ENCODE measurements around the gene TUNAR. TPM values are rescaled to one million over a fixed set of nuclear protein-coding genes. Genes with fewer than 3 reads are reported as not detected.

The TUNAR gene
- total RNA-seq, 2 experiments from 2014 or later: not detected

DNA sequence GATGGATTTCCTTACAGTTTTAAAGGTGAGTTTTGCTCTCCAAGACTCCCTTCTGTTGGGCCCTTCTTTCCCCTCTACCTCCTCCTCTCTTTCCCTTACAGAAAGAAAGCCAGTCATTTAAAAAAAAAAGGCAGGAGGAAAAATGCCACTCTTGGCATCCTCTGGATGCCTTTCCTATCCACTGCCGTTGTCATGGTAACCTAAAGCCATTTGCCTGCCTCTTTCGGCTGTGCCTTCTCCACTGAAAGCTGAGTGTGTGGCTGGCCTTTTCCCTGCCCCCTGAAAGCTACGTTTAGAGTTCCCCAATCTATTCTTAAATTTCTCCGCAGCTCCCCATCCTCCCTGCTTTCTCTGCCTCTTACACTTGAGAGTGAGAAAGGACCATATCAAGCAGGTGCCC lies 67.1 kb downstream of the TUNAR start:
- no peak for TF ChIP-seq CTCF (IDR thresholded peaks at IDR 0.05)
- DNase-seq (no peak), ATAC-seq (ENCODE audit: poor library complexity) (no peak)
- Mint-ChIP-seq H3K4me3 (no peak overlapping the region), H3K36me3 (ENCODE audit: low read depth) (no peaks in the 10 kb centered on the region), H3K4me1 (ENCODE audit: low read depth) (no peaks in the 10 kb centered on the region), H3K9me3 (peaks cover 6% of the 10 kb centered on the region), H3K27me3 (peaks cover 37% of the 10 kb centered on the region), H3K27ac (no peak overlapping the region)
- Histone ChIP-seq H3K4me1 (ENCODE audit: insufficient read depth, low read length) (no peaks in the 10 kb centered on the region), H3K36me3 (ENCODE audit: insufficient read depth, low read length) (no peaks in the 10 kb centered on the region), H3K9me3 (ENCODE audit: control insufficient read depth in 1 of 2, insufficient read depth in 1 of 2, low read length in 2 of 2) (peaks cover 7% of the 10 kb centered on the region in 2 experiments), H3K4me3 (ENCODE audit: low read length) (no peak overlapping the region), H3K27ac (ENCODE audit: low read depth in 1 of 2, low read length in 2 of 2) (no peak overlapping the region), H3K27me3 (ENCODE audit: control insufficient read depth in 1 of 2, insufficient read depth in 2 of 2, low read length in 2 of 2) (peaks cover 7 to 10% of the 10 kb centered on the region in 2 experiments)
- POLR2A ChIA-PET: no interaction called here
- intact Hi-C loops (cut with DNase I, micrococcal nuclease): no loop called here
- CTCF ChIA-PET: no interaction called here

DNA sequence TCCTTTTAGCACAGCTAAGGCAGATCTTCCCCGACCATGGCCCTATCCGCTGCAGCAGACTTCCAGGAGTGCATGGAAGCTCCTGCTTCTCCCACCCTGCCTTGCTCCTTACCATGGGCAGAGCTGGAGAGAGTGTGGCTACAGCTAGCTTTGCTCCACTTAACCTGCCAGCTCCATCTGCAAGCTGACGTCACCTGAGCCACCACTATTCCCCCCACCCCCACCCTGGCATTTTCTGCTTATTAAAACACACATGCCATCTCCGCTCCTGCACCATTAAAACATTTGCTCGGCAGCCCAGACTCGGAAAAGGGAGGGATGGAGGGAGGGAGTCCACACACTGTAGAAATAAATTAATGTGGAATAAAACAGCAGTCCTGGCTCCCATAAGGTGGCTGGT lies 67.8 kb downstream of the TUNAR start:
- no peak overlapping the region for H3K27ac ChIP-seq (ENCODE audit: low read depth in 1 of 2, low read length in 2 of 2)
- no peak for ATAC-seq (ENCODE audit: poor library complexity)
- no peaks in the 10 kb centered on the region for H3K4me1 Mint-ChIP-seq (ENCODE audit: low read depth)
- peaks cover 34% of the 10 kb centered on the region for H3K27me3 Mint-ChIP-seq
- peaks cover 4 to 7% of the 10 kb centered on the region in 2 experiments for H3K9me3 ChIP-seq (ENCODE audit: control insufficient read depth in 1 of 2, insufficient read depth in 1 of 2, low read length in 2 of 2)
- peaks cover 6% of the 10 kb centered on the region for H3K9me3 Mint-ChIP-seq
- no peaks in the 10 kb centered on the region for H3K4me1 ChIP-seq (ENCODE audit: insufficient read depth, low read length)
- POLR2A ChIA-PET: no interaction called here
- H3K4me3 Mint-ChIP-seq: no peak overlapping the region
- no peak overlapping the region for H3K4me3 ChIP-seq (ENCODE audit: low read length)
- H3K36me3 ChIP-seq (ENCODE audit: insufficient read depth, low read length): no peaks in the 10 kb centered on the region
- CTCF ChIA-PET: no interaction called here
- no peak for TF ChIP-seq CTCF (IDR thresholded peaks at IDR 0.05)
- H3K27me3 ChIP-seq (ENCODE audit: control insufficient read depth in 1 of 2, insufficient read depth in 2 of 2, low read length in 2 of 2): peaks cover 7 to 10% of the 10 kb centered on the region in 2 experiments
- no peaks in the 10 kb centered on the region for H3K36me3 Mint-ChIP-seq (ENCODE audit: low read depth)
- DNase-seq: no peak
- no peak overlapping the region for H3K27ac Mint-ChIP-seq
- intact Hi-C loops (cut with DNase I, micrococcal nuclease): no loop called here

GRCh38 chr14:95946867-95947266 lies 70.2 kb downstream of the TUNAR start:
- H3K4me1 Mint-ChIP-seq (ENCODE audit: low read depth): no peaks in the 10 kb centered on the region
- H3K27ac Mint-ChIP-seq: no peak overlapping the region
- no peak for ATAC-seq (ENCODE audit: poor library complexity)
- no peaks in the 10 kb centered on the region for H3K36me3 Mint-ChIP-seq (ENCODE audit: low read depth)
- POLR2A ChIA-PET: no interaction called here
- peaks cover 45% of the 10 kb centered on the region for H3K27me3 Mint-ChIP-seq
- CTCF ChIA-PET: interaction anchor here (0.6 kb wide), 1 partner anchor 13 kb away, joined by 3 read pairs; no protein-coding TSS in a partner anchor
- Histone ChIP-seq H3K9me3 (ENCODE audit: control insufficient read depth in 1 of 2, insufficient read depth in 1 of 2, low read length in 2 of 2) (peaks cover 3 to 7% of the 10 kb centered on the region in 2 experiments), H3K27me3 (ENCODE audit: control insufficient read depth in 1 of 2, insufficient read depth in 2 of 2, low read length in 2 of 2) (peaks cover 10 to 11% of the 10 kb centered on the region in 2 experiments), H3K36me3 (ENCODE audit: insufficient read depth, low read length) (no peaks in the 10 kb centered on the region), H3K27ac (ENCODE audit: low read depth in 1 of 2, low read length in 2 of 2) (no peak overlapping the region), H3K4me1 (ENCODE audit: insufficient read depth, low read length) (no peaks in the 10 kb centered on the region), H3K4me3 (ENCODE audit: low read length) (no peak overlapping the region)
- DNase-seq: no peak
- TF ChIP-seq CTCF (IDR thresholded peaks at IDR 0.05): no peak
- intact Hi-C loops (cut with DNase I, micrococcal nuclease): no loop called here
- H3K4me3 Mint-ChIP-seq: no peak overlapping the region
- peaks cover 3% of the 10 kb centered on the region for H3K9me3 Mint-ChIP-seq

Measured in CD4-positive, alpha-beta T cell (primary cell).